GM19438 (cell line): ENCODE data around the gene FLOT2.
"Not testable (repeated sequence)": the region's sequence is repeated elsewhere in the genome, so short reads cannot be mapped to it uniquely, and the experiment has no call there.

ENCODE experiments used
- ATAC-seq: cut with Tn5 transposase; IDR thresholded peaks from one replicate; pipeline ENCODE4 v1.9.1; 2021; ENCODE audit warnings: low read depth; ENCODE audit not compliant: unreplicated experiment

The FLOT2 gene

GRCh38 chr17:28897769-28898526, 415 bp upstream of the FLOT2 start:
- no peak for ATAC-seq

GRCh38 chr17:28896491-28896883, 1.0 kb downstream of the FLOT2 start:
- ATAC-seq, result no peak

GRCh38 chr17:28895794-28896447, 1.6 kb downstream of the FLOT2 start:
- no peak for ATAC-seq

- not testable (repeated sequence) for ATAC-seq
Observed at GRCh38 chr17:28893248-28894183, 4.0 kb downstream of the FLOT2 start.

- ATAC-seq, result no peak
Observed at GRCh38 chr17:28892024-28892423, 5.5 kb downstream of the FLOT2 start.

GRCh38 chr17:28891201-28891600, 6.3 kb downstream of the FLOT2 start:
- ATAC-seq, result no peak

GRCh38 chr17:28889996-28890395, 7.5 kb downstream of the FLOT2 start:
- ATAC-seq, result no peak

GRCh38 chr17:28888832-28889231, 8.7 kb downstream of the FLOT2 start:
- no peak for ATAC-seq

- ATAC-seq, result no peak
Observed at GRCh38 chr17:28887871-28888471, 9.6 kb downstream of the FLOT2 start.

- ATAC-seq, result no peak
Observed at GRCh38 chr17:28885951-28886350, 11.6 kb downstream of the FLOT2 start.

GRCh38 chr17:28885363-28885762, 12.2 kb downstream of the FLOT2 start:
- ATAC-seq, result no peak

GRCh38 chr17:28883967-28884702, 13.4 kb downstream of the FLOT2 start:
- no peak for ATAC-seq

- ATAC-seq, result no peak
Observed at GRCh38 chr17:28882154-28882895, 15.2 kb downstream of the FLOT2 start.

GRCh38 chr17:28881533-28882056, 15.9 kb downstream of the FLOT2 start:
- ATAC-seq, result no peak

- no peak for ATAC-seq
Observed at GRCh38 chr17:28880572-28880945, 17.0 kb downstream of the FLOT2 start.

GRCh38 chr17:28879886-28880571, 17.5 kb downstream of the FLOT2 start:
- no peak for ATAC-seq

GRCh38 chr17:28878981-28879380, 18.6 kb downstream of the FLOT2 start:
- no peak for ATAC-seq

GRCh38 chr17:28878158-28878910, 19.2 kb downstream of the FLOT2 start:
- no peak for ATAC-seq
